HFF-Myc (cell line): ENCODE results near the gene MUC2.

ENCODE experiments used
- DNase-seq: peaks from one replicate; pipeline ENCODE4 v3.0.0-alpha.2; 2011; ENCODE audit warnings: low read depth; ENCODE audit errors: extremely low read depth
- H3K4me3 ChIP-seq: replicated peaks from 2 replicates; pipeline ENCODE4 v1.5.1; 2011; ENCODE audit warnings: low read depth, mild to moderate bottlenecking, control low read depth, low read length
- TF ChIP-seq, protein P1 (sequence below): IDR thresholded peaks from 2 replicates; pipeline ENCODE4 v1.5.1; 2012; ENCODE audit warnings: mild to moderate bottlenecking, low read depth, low read length, control low read depth; ENCODE audit errors: missing control alignments

Gene MUC2

DNA sequence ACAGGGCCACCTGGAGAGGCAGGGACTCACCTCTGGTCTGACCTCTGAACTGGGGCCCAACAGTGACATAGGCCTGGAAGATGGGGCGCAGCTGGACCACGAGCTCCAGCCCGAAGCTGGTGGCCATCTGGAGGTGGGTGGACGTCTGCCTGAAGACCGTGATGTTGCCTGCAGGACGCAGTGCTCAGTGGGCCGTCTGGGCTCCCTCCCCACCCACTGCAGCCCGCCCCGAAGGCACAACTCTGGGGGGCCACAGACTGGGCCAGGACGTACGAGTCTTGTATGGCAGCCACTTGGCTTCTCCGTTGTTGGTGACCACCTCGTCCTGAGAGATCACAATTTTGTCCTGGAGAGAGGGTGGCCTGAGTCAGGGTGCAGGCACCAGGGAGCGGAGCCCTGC, 46.1 kb upstream of the MUC2 start:
- DNase-seq = no peak
- H3K4me3 ChIP-seq = no peak overlapping the region
- TF ChIP-seq, protein P1, sequence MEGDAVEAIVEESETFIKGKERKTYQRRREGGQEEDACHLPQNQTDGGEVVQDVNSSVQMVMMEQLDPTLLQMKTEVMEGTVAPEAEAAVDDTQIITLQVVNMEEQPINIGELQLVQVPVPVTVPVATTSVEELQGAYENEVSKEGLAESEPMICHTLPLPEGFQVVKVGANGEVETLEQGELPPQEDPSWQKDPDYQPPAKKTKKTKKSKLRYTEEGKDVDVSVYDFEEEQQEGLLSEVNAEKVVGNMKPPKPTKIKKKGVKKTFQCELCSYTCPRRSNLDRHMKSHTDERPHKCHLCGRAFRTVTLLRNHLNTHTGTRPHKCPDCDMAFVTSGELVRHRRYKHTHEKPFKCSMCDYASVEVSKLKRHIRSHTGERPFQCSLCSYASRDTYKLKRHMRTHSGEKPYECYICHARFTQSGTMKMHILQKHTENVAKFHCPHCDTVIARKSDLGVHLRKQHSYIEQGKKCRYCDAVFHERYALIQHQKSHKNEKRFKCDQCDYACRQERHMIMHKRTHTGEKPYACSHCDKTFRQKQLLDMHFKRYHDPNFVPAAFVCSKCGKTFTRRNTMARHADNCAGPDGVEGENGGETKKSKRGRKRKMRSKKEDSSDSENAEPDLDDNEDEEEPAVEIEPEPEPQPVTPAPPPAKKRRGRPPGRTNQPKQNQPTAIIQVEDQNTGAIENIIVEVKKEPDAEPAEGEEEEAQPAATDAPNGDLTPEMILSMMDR = no peak

DNA sequence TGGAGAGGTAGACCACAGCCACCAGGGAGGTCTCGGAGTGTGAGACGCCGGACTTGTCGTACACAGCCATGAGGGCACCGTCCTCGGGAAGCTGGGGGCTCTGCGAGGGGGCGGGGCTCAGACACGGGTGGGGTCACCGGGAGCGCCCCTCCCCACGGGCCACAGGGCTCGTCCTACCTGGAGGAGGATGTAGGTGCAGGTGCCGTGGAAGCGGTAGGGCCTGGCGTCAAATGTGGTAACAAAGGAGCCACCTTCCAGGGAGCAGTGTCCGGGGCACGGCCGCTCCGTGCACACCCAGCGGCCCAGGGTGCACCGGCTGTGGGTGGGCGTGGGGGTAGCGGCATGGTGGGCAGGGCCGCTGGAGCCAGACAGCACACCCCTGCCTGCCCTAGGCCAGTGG, 45.6 kb upstream of the MUC2 start:
- DNase-seq = no peak
- H3K4me3 ChIP-seq = no peak overlapping the region
- TF ChIP-seq, protein P1 = no peak

DNA sequence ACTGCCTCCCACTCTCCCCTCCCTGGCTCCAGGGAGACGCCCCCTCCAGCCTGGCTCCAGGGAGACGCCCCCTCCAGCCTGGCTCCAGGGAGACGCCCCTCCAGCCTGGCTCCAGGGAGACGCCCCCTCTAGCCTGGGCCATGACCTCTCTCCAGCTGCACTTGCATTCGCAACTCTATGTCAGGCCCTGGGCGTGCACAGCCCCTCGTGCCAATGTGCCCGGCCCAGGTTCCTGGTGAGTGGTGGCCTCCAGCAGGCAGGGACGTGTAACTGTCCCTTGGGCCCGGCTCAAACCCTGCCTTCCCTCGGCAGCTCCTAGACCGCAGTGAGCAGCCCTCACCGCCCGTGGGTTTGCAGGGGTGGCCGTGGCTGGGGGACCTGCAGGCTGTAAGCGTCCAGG, 45.0 kb upstream of the MUC2 start:
- no peak overlapping the region for H3K4me3 ChIP-seq
- no peak for DNase-seq
- TF ChIP-seq, protein P1 = no peak

DNA sequence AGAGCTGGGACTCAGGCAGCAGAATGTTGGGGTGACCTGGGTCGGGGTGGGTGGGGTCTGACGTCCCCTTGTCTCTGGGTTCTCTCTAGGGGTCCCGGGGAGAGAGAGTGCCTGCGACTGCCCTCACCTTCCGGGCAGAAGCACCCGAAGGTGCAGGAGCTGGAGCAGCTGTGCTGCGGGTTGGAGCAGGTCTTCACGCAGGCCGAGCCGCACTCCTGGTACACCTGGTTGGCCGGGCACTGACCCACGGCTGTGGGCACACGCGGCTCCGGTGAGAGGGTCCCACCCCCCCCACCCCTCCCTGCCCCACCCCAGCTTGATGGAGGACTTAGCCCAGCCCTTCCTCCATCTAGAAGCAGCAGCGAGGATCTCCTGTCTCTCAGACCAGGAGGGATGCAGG, 44.6 kb upstream of the MUC2 start:
- no peak for DNase-seq
- TF ChIP-seq, protein P1 = no peak
- no peak overlapping the region for H3K4me3 ChIP-seq

DNA sequence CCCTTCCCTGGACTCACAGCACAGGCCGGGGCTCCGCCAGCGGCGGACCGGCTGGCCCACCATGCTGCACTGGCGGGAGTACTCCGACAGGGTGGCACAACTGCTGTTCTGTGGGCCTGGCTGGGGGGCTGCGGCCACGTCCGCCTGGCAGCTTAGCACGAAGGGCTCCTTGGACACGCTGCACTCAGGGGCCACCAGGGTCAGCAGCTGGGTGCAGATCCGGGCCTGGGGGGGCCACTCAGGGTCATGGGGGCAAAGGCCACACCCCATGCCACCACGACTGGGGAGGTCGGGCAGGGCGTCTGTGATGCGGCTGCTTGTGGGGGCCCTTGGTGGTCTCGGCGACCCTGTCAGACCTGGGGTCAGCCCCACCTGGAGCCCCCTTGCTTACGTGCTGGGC, 44.1 kb upstream of the MUC2 start:
- H3K4me3 ChIP-seq = no peak overlapping the region
- DNase-seq = no peak
- TF ChIP-seq, protein P1 = no peak

DNA sequence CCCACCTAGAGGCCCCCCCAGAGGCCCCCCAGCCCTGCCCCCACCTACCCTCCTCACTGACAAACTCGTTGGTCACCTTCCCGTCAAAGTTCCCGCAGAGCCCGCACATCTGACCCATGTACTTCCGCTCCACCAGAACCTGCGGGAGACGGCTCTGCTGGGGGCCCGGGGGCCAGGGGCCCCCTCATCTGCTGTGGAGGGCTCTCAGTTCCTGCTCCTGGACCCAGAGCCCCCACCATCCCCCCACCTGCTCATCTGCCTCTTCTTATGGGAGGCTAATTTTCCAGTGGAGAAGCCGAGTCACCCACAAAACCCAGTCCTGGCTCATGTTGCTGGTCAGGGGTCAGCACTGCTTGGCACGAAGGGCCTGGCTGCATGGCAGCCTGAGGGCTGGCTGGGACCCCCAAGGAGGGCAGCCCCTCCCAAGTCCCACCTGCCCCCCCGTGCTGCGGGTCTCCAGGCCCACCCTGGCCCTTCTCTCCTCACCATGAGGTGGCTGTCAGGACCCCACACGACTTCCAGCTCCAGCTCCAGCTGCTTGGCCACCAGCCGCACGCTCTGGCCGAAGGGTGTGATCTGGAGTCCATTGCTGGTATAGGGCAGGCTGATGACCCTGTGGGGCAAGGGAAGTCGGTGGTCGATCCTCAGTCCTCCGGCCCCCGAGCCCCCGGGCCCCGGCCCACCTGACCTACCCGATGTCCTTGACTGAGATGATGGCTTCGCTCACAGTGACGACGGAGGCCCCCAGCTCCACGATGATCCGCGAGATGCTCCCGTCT, 43.4 kb upstream of the MUC2 start:
- no peak for DNase-seq
- H3K4me3 ChIP-seq = no peak overlapping the region
- TF ChIP-seq, protein P1 = no peak
